ENCODE results near the gene ACOT11.

Gene ACOT11

GRCh38 chr1:54640361-54640760 lies 92.3 kb downstream of the ACOT11 start:
- no peak for DNase-seq (ENCODE audit: low spot score)
- no peak for TF ChIP-seq CTCF (IDR thresholded peaks at IDR 0.05)
- no peak overlapping the region for H3K4me3 ChIP-seq
- no peak overlapping the region for H3K27ac ChIP-seq

- DNase-seq (ENCODE audit: low spot score), result no peak
- no peak within 1 kb of the TSS for H3K4me3 ChIP-seq
- H3K27ac ChIP-seq, result no peak within 1 kb of the TSS
- no peak for TF ChIP-seq CTCF (IDR thresholded peaks at IDR 0.05)
These were observed 93.1 kb downstream of the ACOT11 start, which contains the start of gene MROH7 for GRCh38 chr1:54640863-54641836. MROH7 (plus strand) TSS chr1:54641786; CDS start chr1:54652927, 11,141 bp downstream.

- Histone ChIP-seq H3K27ac (no peak overlapping the region), H3K4me3 (no peak overlapping the region)
- no peak for TF ChIP-seq CTCF (IDR thresholded peaks at IDR 0.05)
- DNase-seq (ENCODE audit: low spot score), result no peak
These were observed 95.7 kb downstream of the ACOT11 start for GRCh38 chr1:54643736-54644135.

GRCh38 chr1:54645806-54646676 lies 98.0 kb downstream of the ACOT11 start:
- Histone ChIP-seq H3K4me3 (no peak overlapping the region), H3K27ac (peak overlapping the region; percentile 58 to 66)
- TF ChIP-seq CTCF (IDR thresholded peaks at IDR 0.05), result no peak
- no peak for DNase-seq (ENCODE audit: low spot score)

GRCh38 chr1:54649130-54649898 lies 101.3 kb downstream of the ACOT11 start:
- no peak for TF ChIP-seq CTCF (IDR thresholded peaks at IDR 0.05)
- Histone ChIP-seq H3K4me3 (no peak overlapping the region), H3K27ac (no peak overlapping the region)
- DNase-seq (ENCODE audit: low spot score), result no peak

- no peak for TF ChIP-seq CTCF (IDR thresholded peaks at IDR 0.05)
- no peak for DNase-seq (ENCODE audit: low spot score)
- Histone ChIP-seq H3K27ac (no peak overlapping the region), H3K4me3 (no peak overlapping the region)
These were observed 101.9 kb downstream of the ACOT11 start for GRCh38 chr1:54649921-54650320.

Measured in coronary artery (tissue), 2 donors.